ENCODE results near the gene SLC8A3. TPM values are rescaled to one million over a fixed set of nuclear protein-coding genes. Genes with fewer than 3 reads are reported as not detected.

SLC8A3 gene
- total RNA-seq, 1 experiment from 2014 or later: not detected

GRCh38 chr14:70116278-70116677 lies 72.5 kb downstream of the SLC8A3 start:
- in situ Hi-C loops (cut with HindIII; ENCODE audit: low pct_unique_long_range_greater_than_20kb, low sequenced_read_pairs): no loop called here
- Histone ChIP-seq H3K27ac (ENCODE audit: low read length) (no peak overlapping the region), H3K27me3 (ENCODE audit: control insufficient read depth, insufficient read depth, low read length) (no peaks in the 10 kb centered on the region; the same call in 1 of the 2 replicates), H3K9me3 (ENCODE audit: control insufficient read depth, insufficient read depth, low read depth, low read length) (no peaks in the 10 kb centered on the region), H3K4me3 (ENCODE audit: low read depth in 2 of 2, low read length in 2 of 2) (no peak overlapping the region), H3K4me1 (ENCODE audit: control insufficient read depth, insufficient read depth, low read length) (no peaks in the 10 kb centered on the region), H3K36me3 (ENCODE audit: control insufficient read depth, insufficient read depth, low read length) (no peaks in the 10 kb centered on the region; the same call in 1 of the 2 replicates)
- no peak for TF ChIP-seq CTCF (IDR thresholded peaks at IDR 0.05)
- no peak for TF ChIP-seq SIN3A (IDR thresholded peaks at IDR 0.05; ENCODE audit: borderline replicate concordance, insufficient read depth, low read depth, low read length)
- TF ChIP-seq POLR2AphosphoS5 (IDR thresholded peaks at IDR 0.05; ENCODE audit: low read depth, low read length): no peak
- TF ChIP-seq TCF7L2 (IDR thresholded peaks at IDR 0.05; ENCODE audit: low read depth, low read length): no peak
- TF ChIP-seq REST (IDR thresholded peaks at IDR 0.05; ENCODE audit: insufficient read depth in 1 of 2, low read depth in 2 of 2, low read length in 1 of 2): no peak
- DNase-seq (ENCODE audit: low read depth, low spot score) (no peak), ATAC-seq (no peak)
- intact Hi-C loops (cut with micrococcal nuclease; ENCODE audit: unreplicated experiment): no loop called here
- ChIA-PET CTCF (no interaction called here), POLR2A (no interaction called here)
- no TSS peak for BruUV-seq (replicated peaks)

GRCh38 chr14:70114621-70115156 lies 74.1 kb downstream of the SLC8A3 start:
- intact Hi-C loops (cut with micrococcal nuclease; ENCODE audit: unreplicated experiment) (no loop called here), in situ Hi-C loops (cut with HindIII; ENCODE audit: low pct_unique_long_range_greater_than_20kb, low sequenced_read_pairs) (no loop called here)
- ATAC-seq (no peak), DNase-seq (ENCODE audit: low read depth, low spot score) (no peak)
- ChIA-PET POLR2A (no interaction called here), CTCF (interaction anchor here (0.6 kb wide), 1 partner anchor 835 kb away, joined by 3 read pairs; no protein-coding TSS in a partner anchor)
- TF ChIP-seq SIN3A (IDR thresholded peaks at IDR 0.05; ENCODE audit: borderline replicate concordance, insufficient read depth, low read depth, low read length) (no peak), CTCF (IDR thresholded peaks at IDR 0.05) (no peak), REST (IDR thresholded peaks at IDR 0.05; ENCODE audit: insufficient read depth in 1 of 2, low read depth in 2 of 2, low read length in 1 of 2) (no peak), TCF7L2 (IDR thresholded peaks at IDR 0.05; ENCODE audit: low read depth, low read length) (no peak), POLR2AphosphoS5 (IDR thresholded peaks at IDR 0.05; ENCODE audit: low read depth, low read length) (no peak)
- Histone ChIP-seq H3K27me3 (ENCODE audit: control insufficient read depth, insufficient read depth, low read length) (no peaks in the 10 kb centered on the region; the same call in 1 of the 2 replicates), H3K27ac (ENCODE audit: low read length) (no peak overlapping the region), H3K4me3 (ENCODE audit: low read depth in 2 of 2, low read length in 2 of 2) (no peak overlapping the region), H3K36me3 (ENCODE audit: control insufficient read depth, insufficient read depth, low read length) (no peaks in the 10 kb centered on the region; the same call in 1 of the 2 replicates), H3K4me1 (ENCODE audit: control insufficient read depth, insufficient read depth, low read length) (no peaks in the 10 kb centered on the region), H3K9me3 (ENCODE audit: control insufficient read depth, insufficient read depth, low read depth, low read length) (no peaks in the 10 kb centered on the region)
- BruUV-seq (replicated peaks): no TSS peak
